Neural progenitor cell (in vitro differentiated cells): ENCODE data around the gene CD300LG. TPM values are rescaled to one million over a fixed set of nuclear protein-coding genes. Genes with fewer than 3 reads are reported as not detected.
A peak's percentile ranks its signal among the peaks of the same experiment; 100 is the strongest.

ENCODE experiments used
- DNase-seq: peaks from one replicate; pipeline ENCODE4 v3.0.0-alpha.2; 2016; ENCODE audit warnings: low spot score
- H2AFZ ChIP-seq: fragments of 200-600 bp; sonication (generic); replicated peaks from 2 replicates; pipeline ENCODE4 v1.6.1; 2016; ENCODE audit warnings: antibody characterized with exemption
- H3F3A ChIP-seq: fragments of 200-600 bp; sonication (generic); 2 replicates; pipeline ENCODE4 v1.6.1; 2016; ENCODE audit warnings: antibody characterized with exemption, low read depth
- H3K27ac ChIP-seq: fragments of 200-600 bp; sonication (generic); 2 replicates; pipeline ENCODE4 v1.5.1; 2016; ENCODE audit warnings: mild to moderate bottlenecking
- H3K27me3 ChIP-seq: fragments of 200-600 bp; sonication (generic); 2 replicates; pipeline ENCODE4 v1.6.1; 2016; ENCODE audit warnings: mild to moderate bottlenecking, moderate library complexity
- H3K36me3 ChIP-seq: fragments of 200-600 bp; sonication (generic); 2 replicates; pipeline ENCODE4 v1.5.1; 2016
- H3K4me1 ChIP-seq: fragments of 200-600 bp; sonication (generic); 2 replicates; pipeline ENCODE4 v1.6.1; 2016; ENCODE audit warnings: mixed run types
- H3K4me2 ChIP-seq: fragments of 200-600 bp; sonication (generic); 2 replicates; pipeline ENCODE4 v1.6.1; 2016
- H3K4me3 ChIP-seq: fragments of 200-600 bp; sonication (generic); 2 replicates; pipeline ENCODE4 v1.5.1; 2016
- H3K79me2 ChIP-seq: fragments of 200-600 bp; sonication (generic); 2 replicates; pipeline ENCODE4 v1.6.1; 2016; ENCODE audit warnings: low read depth
- H3K9ac ChIP-seq: fragments of 200-600 bp; sonication (generic); 2 replicates; pipeline ENCODE4 v1.6.1; 2016
- H3K9me3 ChIP-seq: fragments of 200-600 bp; sonication (generic); 2 replicates; pipeline ENCODE4 v1.5.1; 2016; ENCODE audit warnings: low read depth
- H4K20me1 ChIP-seq: fragments of 200-600 bp; sonication (generic); 2 replicates; pipeline ENCODE4 v1.6.1; 2016; ENCODE audit warnings: low read depth
- H3K27ac Mint-ChIP-seq: 3 replicates; pipeline ENCODE4 v1.8.0; 2021; ENCODE audit warnings: mixed read lengths
- H3K27me3 Mint-ChIP-seq: 2 replicates; pipeline ENCODE4 v1.8.0; 2022; ENCODE audit warnings: low read depth, mild to moderate bottlenecking, inconsistent platforms, moderate library complexity, mixed read lengths; ENCODE audit not compliant: insufficient read depth
- H3K36me3 Mint-ChIP-seq: 3 replicates; pipeline ENCODE4 v1.8.0; 2021; ENCODE audit warnings: mixed read lengths
- H3K4me1 Mint-ChIP-seq: 3 replicates; pipeline ENCODE4 v1.8.0; 2021; ENCODE audit warnings: mixed read lengths
- H3K4me3 Mint-ChIP-seq: 3 replicates; pipeline ENCODE4 v1.8.0; 2021; ENCODE audit warnings: mild to moderate bottlenecking, moderate library complexity, mixed read lengths
- H3K9me3 Mint-ChIP-seq: 3 replicates; pipeline ENCODE4 v1.8.0; 2020; ENCODE audit warnings: mixed read lengths
- EZH2 ChIP-seq: fragments of 200-600 bp; sonication (generic); IDR thresholded peaks from 2 replicates; pipeline ENCODE4 v1.6.1; 2017; ENCODE audit warnings: antibody characterized with exemption, mild to moderate bottlenecking, moderate library complexity
- EZH2phosphoT487 ChIP-seq: fragments of 200-600 bp; sonication (generic); IDR thresholded peaks from 2 replicates; pipeline ENCODE4 v1.6.1; 2017; ENCODE audit warnings: antibody characterized with exemption
- total RNA-seq: library from RNA; depleted of rRNA; stranded (reverse); fragments of >200 nt; gene quantifications from 2 replicates; pipeline ENCODE4 v1.2.3, GENCODE V29; 2015; ENCODE audit warnings: low replicate concordance
- TF ChIP-seq, protein P1 (sequence below): fragments of 200-600 bp; sonication (generic); IDR thresholded peaks from 2 replicates; pipeline ENCODE4 v1.5.1; 2017; ENCODE audit warnings: antibody characterized with exemption, mild to moderate bottlenecking

CD300LG gene
- total RNA-seq, 1 donor from 2014 or later, result not detected

DNA sequence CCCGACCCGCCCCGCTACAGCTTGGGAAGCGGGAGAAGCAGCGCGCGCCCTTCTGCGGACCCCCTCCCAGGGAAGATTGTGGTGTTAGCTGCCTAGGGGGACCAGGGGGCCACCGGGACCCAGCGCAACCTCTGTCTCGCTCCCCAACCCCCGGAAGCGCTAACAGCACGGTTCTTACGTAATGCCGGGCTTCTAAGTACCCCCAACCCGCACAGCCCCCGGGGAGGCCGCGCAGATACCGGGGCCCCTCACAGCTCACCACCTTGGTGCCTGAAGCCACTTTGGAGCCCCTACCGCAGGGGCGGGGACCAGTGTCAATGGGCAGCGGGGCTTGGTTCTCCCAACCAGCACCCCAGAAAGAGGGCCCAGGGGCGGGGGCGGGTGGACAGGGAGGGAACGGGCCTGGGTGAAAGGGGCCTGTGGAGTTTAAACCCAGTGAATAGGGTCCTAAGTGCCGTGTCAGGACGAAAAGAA lies 60.0 kb downstream of the CD300LG start:
- H3K27ac Mint-ChIP-seq, result peak overlapping the region; percentile 69
- Histone ChIP-seq H3K9me3 (no peaks in the 10 kb centered on the region), H3K79me2 (no peaks in the 10 kb centered on the region), H3K36me3 (no peaks in the 10 kb centered on the region), H3K27ac (no peak overlapping the region), H3K4me3 (peak overlapping the region; percentile 76), H3K9ac (no peak overlapping the region), H3K4me1 (peaks cover 36% of the 10 kb centered on the region), H2AFZ (peak overlapping the region; percentile 95), H3K27me3 (peaks cover 11% of the 10 kb centered on the region), H4K20me1 (no peaks in the 10 kb centered on the region), H3F3A (peaks cover 56% of the 10 kb centered on the region), H3K4me2 (peak overlapping the region; percentile 93)
- TF ChIP-seq, protein P1, sequence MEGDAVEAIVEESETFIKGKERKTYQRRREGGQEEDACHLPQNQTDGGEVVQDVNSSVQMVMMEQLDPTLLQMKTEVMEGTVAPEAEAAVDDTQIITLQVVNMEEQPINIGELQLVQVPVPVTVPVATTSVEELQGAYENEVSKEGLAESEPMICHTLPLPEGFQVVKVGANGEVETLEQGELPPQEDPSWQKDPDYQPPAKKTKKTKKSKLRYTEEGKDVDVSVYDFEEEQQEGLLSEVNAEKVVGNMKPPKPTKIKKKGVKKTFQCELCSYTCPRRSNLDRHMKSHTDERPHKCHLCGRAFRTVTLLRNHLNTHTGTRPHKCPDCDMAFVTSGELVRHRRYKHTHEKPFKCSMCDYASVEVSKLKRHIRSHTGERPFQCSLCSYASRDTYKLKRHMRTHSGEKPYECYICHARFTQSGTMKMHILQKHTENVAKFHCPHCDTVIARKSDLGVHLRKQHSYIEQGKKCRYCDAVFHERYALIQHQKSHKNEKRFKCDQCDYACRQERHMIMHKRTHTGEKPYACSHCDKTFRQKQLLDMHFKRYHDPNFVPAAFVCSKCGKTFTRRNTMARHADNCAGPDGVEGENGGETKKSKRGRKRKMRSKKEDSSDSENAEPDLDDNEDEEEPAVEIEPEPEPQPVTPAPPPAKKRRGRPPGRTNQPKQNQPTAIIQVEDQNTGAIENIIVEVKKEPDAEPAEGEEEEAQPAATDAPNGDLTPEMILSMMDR, result no peak
- TF ChIP-seq EZH2, result peak; percentile 26
- H3K27me3 Mint-ChIP-seq, result peaks cover 9% of the 10 kb centered on the region
- DNase-seq, result no peak
- H3K4me1 Mint-ChIP-seq, result peaks cover 32% of the 10 kb centered on the region
- no peaks in the 10 kb centered on the region for H3K36me3 Mint-ChIP-seq
- H3K9me3 Mint-ChIP-seq, result no peaks in the 10 kb centered on the region
- peak overlapping the region; percentile 90 for H3K4me3 Mint-ChIP-seq

DNA sequence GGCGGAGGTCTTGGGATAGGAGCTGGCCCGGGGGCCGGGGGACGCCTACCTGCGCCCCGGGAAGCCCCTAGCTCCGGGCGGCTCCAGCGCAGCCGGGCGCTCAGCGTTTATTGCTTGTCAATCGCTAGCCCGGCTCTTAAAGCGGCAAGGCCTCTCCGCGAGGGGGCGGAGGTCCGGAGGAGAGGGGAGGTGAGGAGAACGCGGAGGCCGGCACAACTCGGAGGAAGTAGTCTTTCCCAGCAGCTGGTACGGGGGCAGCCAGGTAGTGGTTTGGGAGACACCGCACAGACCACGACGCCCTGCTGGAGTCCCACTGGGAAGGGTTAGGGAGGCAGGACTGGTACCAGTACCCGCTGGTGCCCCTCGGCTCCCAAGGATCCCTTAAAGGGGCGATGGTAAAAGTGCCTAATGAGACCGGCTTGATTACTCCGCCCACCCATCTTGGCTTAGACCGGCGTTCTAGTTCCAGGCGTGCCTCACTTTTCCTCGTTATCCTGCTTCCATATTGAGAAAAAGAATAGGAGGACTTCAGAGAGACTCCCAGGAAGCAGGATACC lies 60.5 kb downstream of the CD300LG start, which contains the start of gene MPP2:
MPP2 (minus strand) TSS at position 112 of the 557 bp plus-strand sequence. CDS start 3,076 bp downstream, outside the sequence.
- no peaks in the 10 kb centered on the region for H4K20me1 ChIP-seq
- peaks cover 9% of the 10 kb centered on the region for H3K27me3 Mint-ChIP-seq
- peaks cover 31% of the 10 kb centered on the region for H3K4me1 ChIP-seq
- peak; percentile 95 for DNase-seq
- H3K4me3 Mint-ChIP-seq, result peak within 1 kb of the TSS; percentile 90
- peaks cover 51% of the 10 kb centered on the region for H3F3A ChIP-seq
- H3K9ac ChIP-seq, result no peak within 1 kb of the TSS
- no peaks in the 10 kb centered on the region for H3K36me3 Mint-ChIP-seq
- TF ChIP-seq EZH2phosphoT487 (no peak), EZH2 (no peak)
- TF ChIP-seq, protein P1, result peak; percentile 17
- H3K27ac Mint-ChIP-seq, result peak within 1 kb of the TSS; percentile 69
- H3K79me2 ChIP-seq, result no peaks in the 10 kb centered on the region
- peak within 1 kb of the TSS; percentile 95 for H2AFZ ChIP-seq
- peak within 1 kb of the TSS; percentile 76 for H3K4me3 ChIP-seq
- H3K4me2 ChIP-seq, result peak within 1 kb of the TSS; percentile 93
- H3K9me3 ChIP-seq, result no peaks in the 10 kb centered on the region
- no peaks in the 10 kb centered on the region for H3K36me3 ChIP-seq
- no peak within 1 kb of the TSS for H3K27ac ChIP-seq
- H3K27me3 ChIP-seq, result peaks cover 11% of the 10 kb centered on the region
- H3K4me1 Mint-ChIP-seq, result peaks cover 28% of the 10 kb centered on the region
- no peaks in the 10 kb centered on the region for H3K9me3 Mint-ChIP-seq

DNA sequence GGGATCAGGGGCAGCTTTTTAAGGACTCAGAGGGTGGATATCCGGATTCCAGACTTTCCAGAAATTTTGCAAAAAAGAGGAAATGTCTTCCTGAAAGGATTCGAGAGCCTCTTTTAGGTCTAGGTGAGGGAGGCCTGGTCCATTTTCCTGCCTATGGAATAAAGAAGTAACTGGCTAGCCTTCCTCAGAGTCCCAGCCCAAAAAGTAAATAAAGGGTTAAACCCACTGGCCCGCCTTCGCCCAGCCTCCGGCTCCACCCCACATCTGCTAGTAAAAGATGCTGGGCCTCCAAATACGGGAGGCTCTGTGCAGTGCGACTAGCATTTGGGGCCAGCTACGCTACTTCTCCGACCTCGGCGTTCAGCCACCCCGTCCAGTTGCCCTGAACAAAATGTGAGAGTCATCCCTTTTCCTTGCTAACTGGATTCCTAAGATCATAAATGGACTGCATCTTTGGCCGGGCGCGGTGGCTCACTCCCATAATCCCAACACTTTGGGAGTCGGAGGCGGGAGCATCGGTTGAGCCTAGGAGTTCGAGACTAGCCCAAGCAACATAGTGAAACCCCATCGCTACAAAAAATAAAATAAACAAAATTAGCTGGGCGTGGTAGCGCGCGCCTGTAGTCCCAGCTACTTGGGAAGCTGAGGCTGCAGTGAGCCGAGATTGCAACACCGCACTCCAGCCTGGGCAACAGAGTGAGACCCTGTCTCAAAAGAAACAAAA lies 61.2 kb downstream of the CD300LG start:
- Histone ChIP-seq H3K27ac (no peak overlapping the region), H3K27me3 (peaks cover 11% of the 10 kb centered on the region), H3K4me1 (peaks cover 26% of the 10 kb centered on the region), H3K9me3 (no peaks in the 10 kb centered on the region), H3K9ac (no peak overlapping the region), H2AFZ (peak overlapping the region; percentile 95), H3K36me3 (no peaks in the 10 kb centered on the region), H4K20me1 (no peaks in the 10 kb centered on the region), H3K4me3 (peak overlapping the region; percentile 76), H3F3A (peaks cover 45% of the 10 kb centered on the region), H3K79me2 (no peaks in the 10 kb centered on the region), H3K4me2 (peak overlapping the region; percentile 93)
- DNase-seq, result peak; percentile 85
- H3K27me3 Mint-ChIP-seq, result peaks cover 9% of the 10 kb centered on the region
- no peaks in the 10 kb centered on the region for H3K9me3 Mint-ChIP-seq
- H3K27ac Mint-ChIP-seq, result peak overlapping the region; percentile 69
- no peaks in the 10 kb centered on the region for H3K36me3 Mint-ChIP-seq
- H3K4me1 Mint-ChIP-seq, result peaks cover 27% of the 10 kb centered on the region
- TF ChIP-seq, protein P1, result no peak
- TF ChIP-seq EZH2, result peak; percentile 47
- H3K4me3 Mint-ChIP-seq, result peak overlapping the region; percentile 90
